NCI-H82 treated with DMSO at 0.1 percent for 48 hours (cell line): ENCODE results near the gene INF2.

Source experiments
- DNase-seq: peaks from one replicate; lab custom pipeline; 2025; ENCODE audit not compliant: unreplicated experiment; lab: John Stamatoyannopoulos, UW

INF2 gene

GRCh38 chr14:104676130-104676693 lies 13.2 kb upstream of the INF2 start:
- no peak for DNase-seq

DNA sequence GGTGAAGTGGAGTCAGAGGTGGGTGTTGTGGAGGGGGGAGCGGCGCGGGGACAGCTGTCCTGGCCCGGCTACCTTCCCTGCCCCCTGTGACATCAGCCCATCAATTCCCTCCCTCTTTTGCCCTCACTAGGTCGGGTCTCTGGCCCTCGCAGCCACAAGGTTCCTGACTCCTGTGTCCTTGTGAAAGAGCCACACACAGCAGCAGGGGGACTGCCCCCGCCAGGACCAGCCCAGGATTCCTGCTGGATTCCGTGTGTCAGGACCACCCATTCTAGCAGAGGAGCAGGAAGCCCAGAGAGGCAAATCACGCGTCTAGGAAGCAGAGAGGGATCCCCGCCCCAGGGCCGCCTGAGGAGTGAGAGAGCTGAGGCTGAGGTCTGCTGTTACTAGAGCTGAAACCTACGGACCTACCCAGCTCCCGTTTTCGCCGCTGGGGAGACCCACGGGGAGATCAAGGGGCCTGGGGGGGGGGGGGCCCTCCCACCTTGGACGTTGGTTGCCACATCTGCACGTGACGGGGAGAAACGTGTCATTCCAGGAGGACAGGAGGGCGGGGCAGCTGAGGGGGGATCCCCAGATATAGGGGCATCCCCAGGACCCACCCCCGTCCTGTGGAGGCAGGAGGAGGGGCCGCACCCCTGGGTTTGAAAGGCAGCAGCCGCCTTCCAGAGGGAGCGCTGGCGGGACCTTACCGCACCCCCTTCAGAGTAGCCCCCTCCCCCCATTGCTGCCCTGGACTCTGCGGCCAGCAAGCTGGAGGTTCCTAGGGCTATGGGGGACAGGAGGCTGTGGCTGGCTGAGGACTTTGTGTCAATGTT lies 12.5 kb upstream of the INF2 start:
- no peak for DNase-seq

- peak; percentile 17 for DNase-seq
Observed at GRCh38 chr14:104677512-104678332, 11.7 kb upstream of the INF2 start.

DNA sequence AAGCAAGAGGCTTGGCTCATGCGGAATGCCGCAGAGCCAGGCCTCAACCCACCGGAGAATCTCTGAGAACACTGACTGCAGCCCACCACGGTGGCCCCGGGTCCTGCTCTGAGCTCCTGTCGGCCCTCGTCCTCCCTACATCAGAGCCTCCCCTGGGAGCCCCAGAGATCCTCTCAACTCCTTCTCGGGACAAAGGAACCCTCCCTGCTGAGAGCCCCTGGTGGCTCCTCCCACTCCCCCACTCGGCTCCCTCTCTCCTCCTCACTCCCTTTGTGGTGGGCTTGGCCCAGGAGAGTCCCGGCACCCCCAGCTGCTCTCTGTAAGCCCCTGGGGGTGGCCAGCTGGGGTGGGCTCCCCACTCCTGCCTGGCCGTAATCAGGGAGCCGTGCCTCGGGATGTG lies 11.1 kb upstream of the INF2 start:
- no peak for DNase-seq

DNA sequence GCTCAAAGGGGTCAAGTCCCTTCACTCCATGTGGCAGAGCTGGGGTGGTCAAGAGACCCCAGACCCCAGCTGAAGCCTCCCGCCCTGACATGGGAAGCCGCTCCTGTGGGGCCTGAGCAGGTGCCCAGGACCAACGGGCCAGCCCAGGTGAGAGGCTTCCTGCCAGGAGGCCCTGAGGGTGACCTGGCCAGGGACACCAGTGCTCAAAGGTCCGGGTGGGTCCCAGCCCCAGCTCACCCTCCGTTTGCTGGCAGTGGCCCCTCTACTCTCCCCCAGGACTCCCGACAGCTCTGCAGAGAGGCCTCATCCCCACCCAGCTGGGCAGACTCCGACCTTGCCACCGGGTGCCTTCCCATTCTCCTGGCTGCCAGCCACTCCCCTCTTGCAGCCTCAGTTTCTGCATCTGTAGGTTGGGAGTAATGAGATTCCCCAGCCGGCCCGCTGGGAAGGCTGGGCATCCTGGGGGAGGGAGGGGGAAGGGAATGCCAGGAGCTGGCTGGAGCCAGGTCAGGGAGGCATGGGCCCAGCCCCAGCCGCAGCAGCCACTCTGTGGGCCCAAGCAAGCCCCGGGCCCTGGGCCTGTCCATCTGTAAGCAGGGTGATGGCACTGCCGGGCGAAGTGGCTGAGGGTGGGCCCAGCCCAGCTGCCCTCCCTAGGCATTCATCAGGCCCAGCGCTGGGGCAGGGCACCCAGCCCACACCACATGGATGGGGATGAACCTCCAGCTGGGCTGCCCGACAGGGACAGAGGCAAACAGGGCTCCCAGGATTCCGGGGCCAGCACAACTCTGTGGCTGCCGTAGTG lies 10.3 kb upstream of the INF2 start:
- no peak for DNase-seq

DNA sequence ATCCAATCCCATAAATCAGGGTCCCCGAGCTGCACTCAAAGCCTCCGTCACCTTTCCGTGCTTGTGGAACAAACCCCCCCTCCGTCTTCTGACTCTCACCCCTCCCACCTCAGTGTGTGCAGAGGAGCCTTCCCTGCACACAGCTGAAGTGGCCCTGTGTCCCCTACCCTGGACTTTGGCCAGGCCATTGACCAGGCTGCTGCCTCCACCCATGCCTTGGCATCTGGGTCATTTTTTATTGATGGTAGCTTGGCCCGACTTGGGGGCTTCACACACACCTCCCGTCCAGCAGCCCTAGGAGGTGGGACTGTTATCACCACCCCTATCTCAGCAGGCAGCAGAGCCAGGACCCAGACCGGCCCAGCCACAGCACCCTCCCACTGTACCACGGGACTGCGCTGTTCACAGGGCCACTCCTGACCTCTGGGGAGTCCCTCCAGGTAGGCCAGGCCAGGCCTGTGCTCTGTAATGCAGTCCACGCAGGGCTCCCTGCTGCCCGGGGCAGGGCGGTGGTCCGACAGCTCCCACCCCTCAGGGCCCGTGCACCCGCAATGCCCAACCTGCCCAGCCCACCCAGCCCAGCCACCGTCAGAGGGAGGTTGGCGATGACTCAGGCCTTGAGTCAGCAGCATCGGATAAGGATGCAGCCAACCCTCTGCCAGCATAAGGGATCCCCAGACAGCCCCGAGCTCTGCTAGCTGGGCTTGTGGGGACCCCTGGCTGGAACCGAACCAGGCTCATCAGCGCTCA lies 9.2 kb upstream of the INF2 start:
- no peak for DNase-seq

DNA sequence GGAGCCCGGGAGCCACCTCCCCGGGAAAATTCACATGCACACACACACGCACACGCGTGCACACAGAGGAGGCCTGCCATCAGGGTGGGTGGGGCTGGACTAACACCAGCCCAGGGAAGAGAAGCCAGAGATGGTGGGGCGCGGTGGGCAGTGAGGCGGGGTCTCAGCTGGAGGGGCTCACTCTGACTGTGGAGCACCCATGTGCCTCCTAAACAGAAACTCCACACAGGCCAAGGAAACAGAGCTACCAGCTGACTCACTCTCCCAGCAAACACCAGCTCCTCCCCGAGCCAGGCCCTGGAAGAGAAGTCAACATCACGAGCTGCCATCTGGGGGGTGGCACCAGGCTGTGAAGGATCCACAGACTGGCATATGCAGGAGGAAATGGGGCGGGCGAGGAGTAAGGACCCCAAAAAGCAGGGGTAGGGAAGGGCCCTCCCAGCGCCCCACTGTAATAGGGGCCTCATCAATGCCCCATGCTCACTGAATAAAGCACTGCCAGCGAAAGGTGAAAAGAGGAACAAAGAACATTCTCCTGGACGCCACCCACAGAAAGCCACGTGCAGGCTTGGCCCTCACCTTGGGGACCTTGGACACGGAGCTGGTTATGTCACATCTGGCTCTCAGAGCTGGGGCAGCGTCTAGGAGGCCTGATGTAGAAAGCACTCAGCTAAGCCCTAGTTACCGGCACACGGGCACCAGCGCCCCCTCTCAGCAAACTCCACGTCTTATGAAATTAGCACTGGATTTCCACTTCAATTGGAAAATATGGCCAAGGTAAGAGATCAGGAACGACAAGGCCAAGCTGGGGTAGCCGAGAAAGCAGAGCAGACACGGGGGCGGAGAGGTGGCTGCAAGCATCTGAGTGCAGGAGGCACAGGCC lies 8.4 kb upstream of the INF2 start:
- DNase-seq: no peak

GRCh38 chr14:104681689-104682074 lies 7.7 kb upstream of the INF2 start:
- DNase-seq: no peak

GRCh38 chr14:104682107-104682593 lies 7.3 kb upstream of the INF2 start:
- DNase-seq: no peak

DNA sequence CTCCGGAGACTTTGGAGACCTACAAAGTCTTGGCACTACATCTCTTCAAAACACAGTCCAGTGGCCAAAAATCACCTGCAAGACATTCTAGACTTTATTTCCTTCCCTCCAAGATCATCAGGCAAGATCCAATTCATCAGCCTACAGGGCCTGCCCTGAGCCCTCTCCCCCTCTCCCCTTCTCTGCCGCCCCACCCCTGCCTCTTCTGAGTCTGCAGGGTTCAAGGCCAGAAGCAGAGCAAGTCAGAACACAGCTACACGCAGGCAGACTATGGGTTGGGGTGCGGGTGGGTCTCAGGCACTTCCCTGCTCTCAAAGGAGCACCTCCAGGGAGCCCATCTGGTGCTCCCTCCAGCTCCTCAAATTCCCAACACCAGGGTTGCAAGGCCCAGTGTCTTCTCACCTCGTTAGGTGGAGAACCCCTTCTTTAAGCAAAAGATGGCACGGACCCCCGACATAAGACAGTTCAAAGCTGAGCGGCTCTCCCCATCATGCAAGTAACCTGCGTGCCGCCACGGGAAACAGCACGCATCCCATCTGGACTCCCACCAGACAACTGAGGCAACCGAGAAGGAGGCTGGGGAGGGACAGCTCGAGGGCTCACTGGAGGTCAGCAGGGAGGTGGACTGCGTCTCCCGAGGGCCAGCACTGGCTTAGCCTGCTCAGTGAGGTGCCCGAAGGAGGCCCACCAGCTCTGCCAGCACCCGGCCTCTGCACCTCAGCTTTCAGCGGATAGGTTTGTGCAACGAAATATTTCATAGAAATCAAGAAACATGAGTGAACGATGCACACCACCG lies 5.6 kb upstream of the INF2 start:
- no peak for DNase-seq

GRCh38 chr14:104684449-104684821 lies 5.0 kb upstream of the INF2 start:
- DNase-seq: no peak

DNA sequence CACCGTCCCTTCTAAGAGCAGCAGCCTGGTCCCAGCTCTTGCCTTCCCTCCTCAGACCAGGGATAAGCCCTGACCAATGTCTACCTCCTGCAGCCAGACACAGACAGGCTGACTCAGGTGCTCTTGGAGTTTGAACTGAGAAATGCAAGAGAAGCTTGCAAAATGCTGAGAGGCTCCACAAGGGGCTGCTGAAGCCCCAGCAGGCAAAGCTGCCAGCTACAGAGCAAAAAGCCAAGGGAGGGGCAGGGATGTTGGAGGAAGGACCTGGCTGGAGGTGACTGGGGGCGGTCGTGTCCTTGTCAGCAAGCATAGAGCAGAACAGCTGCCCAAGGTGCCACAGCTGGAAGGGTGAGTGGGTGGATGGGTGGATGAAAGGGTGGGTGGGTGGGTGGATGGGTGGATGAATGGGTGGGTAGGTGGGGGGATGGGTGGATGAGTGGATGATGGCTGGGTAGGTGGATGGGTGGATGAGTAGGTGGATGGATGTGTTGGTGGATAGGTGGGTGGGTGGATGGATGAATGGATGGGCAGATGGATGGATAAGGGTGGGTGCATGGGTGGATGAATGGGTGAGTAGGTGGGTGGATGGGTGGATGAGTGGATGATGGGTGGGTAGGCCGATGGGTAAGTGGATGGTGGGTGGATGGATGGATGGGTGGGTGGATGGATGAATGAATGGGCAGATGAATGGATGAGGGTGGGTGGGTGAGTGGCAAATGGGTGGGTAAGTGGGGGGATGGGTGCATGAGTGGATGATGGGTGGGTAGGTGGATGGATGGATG lies 4.0 kb upstream of the INF2 start:
- no peak for DNase-seq

DNA sequence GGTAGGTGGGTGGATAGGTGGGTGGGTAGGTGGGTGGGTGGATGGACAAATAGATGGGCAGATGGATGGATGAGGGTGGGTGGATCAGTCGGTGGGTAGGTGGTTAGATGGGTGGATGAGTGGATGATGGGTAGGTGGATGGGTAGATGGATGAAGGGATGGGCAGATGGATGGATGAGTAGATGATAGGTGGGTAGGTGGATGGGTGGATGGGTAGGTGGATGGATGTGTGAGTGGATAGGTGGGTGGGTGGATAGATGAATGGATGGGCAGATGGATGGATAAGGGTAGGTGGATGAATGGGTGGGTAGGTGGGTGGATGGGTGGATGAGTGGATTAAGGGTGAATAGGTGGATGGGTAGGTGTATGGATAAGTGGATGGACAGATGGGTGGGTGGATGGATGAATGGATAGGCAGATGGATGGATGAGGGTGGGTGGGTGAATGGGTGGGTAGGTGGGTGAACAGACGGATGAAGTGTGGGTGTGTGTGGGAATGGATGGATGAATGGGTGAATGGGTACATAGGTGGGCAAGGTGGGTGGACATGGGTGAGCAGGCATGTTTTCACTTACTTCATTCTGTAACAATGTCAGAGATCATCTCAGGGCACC lies 3.3 kb upstream of the INF2 start:
- no peak for DNase-seq

- no peak for DNase-seq
Observed at GRCh38 chr14:104686624-104687517, 2.5 kb upstream of the INF2 start.

DNA sequence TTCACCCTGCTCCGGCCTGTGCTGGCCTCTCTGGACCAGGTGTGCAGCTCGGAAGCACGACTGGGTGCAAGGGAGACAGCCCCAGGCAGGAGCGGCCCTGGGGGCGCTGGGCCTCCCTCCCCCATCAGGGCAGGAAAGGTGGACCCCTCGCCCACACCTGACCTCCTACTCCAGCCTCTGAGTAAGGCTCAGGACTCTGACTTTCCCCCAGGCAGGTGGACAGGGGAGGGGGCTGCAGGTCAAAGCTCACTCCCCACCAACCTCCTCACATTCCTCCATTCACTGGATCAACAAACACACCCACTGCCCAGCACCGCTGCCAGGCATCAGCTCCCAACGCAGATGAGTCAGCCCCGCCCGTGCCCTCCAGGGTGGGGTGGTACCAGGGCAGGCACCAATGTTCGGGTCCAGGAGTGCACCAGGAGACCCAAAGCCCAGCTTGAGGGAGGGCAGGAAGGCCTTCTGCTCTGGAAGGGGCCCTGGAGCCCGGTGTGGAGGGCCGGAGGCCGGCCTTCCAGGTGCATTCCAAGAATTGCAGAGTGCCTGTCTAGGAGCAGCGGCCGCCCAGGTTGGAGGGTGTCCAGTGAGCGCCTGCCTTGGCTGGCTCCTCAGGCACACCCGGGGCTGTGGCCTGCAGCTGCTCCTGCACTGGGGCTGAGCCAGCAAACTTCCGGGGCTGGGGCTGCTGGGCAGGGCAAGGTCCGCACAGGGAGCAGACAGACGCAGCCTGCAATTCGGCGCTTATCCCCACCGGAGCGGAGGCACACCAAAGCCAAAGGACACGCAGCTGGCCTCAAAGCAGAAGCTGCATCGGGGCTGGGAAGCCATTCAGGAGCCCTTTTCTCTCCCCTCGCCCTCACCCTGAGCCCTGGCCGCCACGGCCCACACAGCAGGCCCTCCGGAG lies 1.6 kb upstream of the INF2 start:
- no peak for DNase-seq
